ENCODE results near the gene EXOSC3.

EXOSC3 gene

GRCh38 chr9:37801287-37801850, 16.5 kb upstream of the EXOSC3 start:
- Histone ChIP-seq H2AK5ac (ENCODE audit: low read length) (no peak overlapping the region), H3K27ac (ENCODE audit: low read depth, low read length) (peak overlapping the region; percentile 77), H3K4ac (ENCODE audit: low read depth, low read length) (peak overlapping the region; percentile 43), H2BK120ac (ENCODE audit: low read depth, low read length) (no peak overlapping the region), H4K8ac (ENCODE audit: low read depth, low read length) (no peak overlapping the region), H3K18ac (ENCODE audit: low read length) (peak overlapping the region; percentile 22), H3K23ac (ENCODE audit: low read length) (peak overlapping the region; percentile 70), H3K4me2 (ENCODE audit: low read length) (peak overlapping the region; percentile 88), H3K36me3 (ENCODE audit: control insufficient read depth, insufficient read depth, low read length) (no peaks in the 10 kb centered on the region), H2BK5ac (ENCODE audit: low read length) (no peak overlapping the region), H3K4me1 (ENCODE audit: control insufficient read depth, low read depth, low read length) (peaks cover 5% of the 10 kb centered on the region), H3K56ac (ENCODE audit: low read length) (peak overlapping the region; percentile 94), H3K79me2 (ENCODE audit: control insufficient read depth, insufficient read depth, low read length) (peaks cover 8% of the 10 kb centered on the region), H2BK15ac (replicated peaks; ENCODE audit: low read depth) (no peak overlapping the region), H3K4me3 (ENCODE audit: low read length) (peak overlapping the region; percentile 59), H4K5ac (ENCODE audit: low read length) (no peak overlapping the region), H3K9ac (ENCODE audit: low read length) (peak overlapping the region; percentile 74), H3K79me1 (ENCODE audit: low read length) (peaks cover 4% of the 10 kb centered on the region), H3K27me3 (ENCODE audit: insufficient read depth, low read length, poor library complexity) (no peaks in the 10 kb centered on the region)
- no CpG with 5 or more reads among the region's 45 CpGs for WGBS (ENCODE audit: extremely low coverage, insufficient coverage, low lambda C conversion rate)
- DNase-seq = peak; percentile 53

GRCh38 chr9:37800631-37801286, 15.9 kb upstream of the EXOSC3 start, which contains the start of gene DCAF10:
Gene DCAF10 (plus strand): TSS chr9:37800797. CDS start chr9:37800867, 70 bp downstream.
- H3K27ac ChIP-seq (ENCODE audit: low read depth, low read length) = peak within 1 kb of the TSS; percentile 77
- H2BK120ac ChIP-seq (ENCODE audit: low read depth, low read length) = no peak within 1 kb of the TSS
- H3K27me3 ChIP-seq (ENCODE audit: insufficient read depth, low read length, poor library complexity) = no peaks in the 10 kb centered on the region
- no peak within 1 kb of the TSS for H2AK5ac ChIP-seq (ENCODE audit: low read length)
- peak within 1 kb of the TSS; percentile 87 for H3K4me3 ChIP-seq (ENCODE audit: low read length)
- H2BK15ac ChIP-seq (replicated peaks; ENCODE audit: low read depth) = no peak within 1 kb of the TSS
- peak within 1 kb of the TSS; percentile 49 for H3K4ac ChIP-seq (ENCODE audit: low read depth, low read length)
- H3K4me2 ChIP-seq (ENCODE audit: low read length) = peak within 1 kb of the TSS; percentile 88
- peaks cover 5% of the 10 kb centered on the region for H3K4me1 ChIP-seq (ENCODE audit: control insufficient read depth, low read depth, low read length)
- peaks cover 4% of the 10 kb centered on the region for H3K79me1 ChIP-seq (ENCODE audit: low read length)
- H4K8ac ChIP-seq (ENCODE audit: low read depth, low read length) = no peak within 1 kb of the TSS
- DNase-seq = peak; percentile 88
- H3K79me2 ChIP-seq (ENCODE audit: control insufficient read depth, insufficient read depth, low read length) = peaks cover 8% of the 10 kb centered on the region
- WGBS (ENCODE audit: extremely low coverage, insufficient coverage, low lambda C conversion rate) = no CpG with 5 or more reads among the region's 72 CpGs
- no peak within 1 kb of the TSS for H4K5ac ChIP-seq (ENCODE audit: low read length)
- peak within 1 kb of the TSS; percentile 22 for H3K18ac ChIP-seq (ENCODE audit: low read length)
- no peaks in the 10 kb centered on the region for H3K36me3 ChIP-seq (ENCODE audit: control insufficient read depth, insufficient read depth, low read length)
- no peak within 1 kb of the TSS for H2BK5ac ChIP-seq (ENCODE audit: low read length)
- peak within 1 kb of the TSS; percentile 70 for H3K23ac ChIP-seq (ENCODE audit: low read length)
- H3K9ac ChIP-seq (ENCODE audit: low read length) = peak within 1 kb of the TSS; percentile 92
- H3K56ac ChIP-seq (ENCODE audit: low read length) = peak within 1 kb of the TSS; percentile 96

- peaks cover 5% of the 10 kb centered on the region for H3K4me1 ChIP-seq (ENCODE audit: control insufficient read depth, low read depth, low read length)
- no peak overlapping the region for H3K18ac ChIP-seq (ENCODE audit: low read length)
- no peak overlapping the region for H3K4ac ChIP-seq (ENCODE audit: low read depth, low read length)
- no CpG with 5 or more reads among the region's 1 CpG for WGBS (ENCODE audit: extremely low coverage, insufficient coverage, low lambda C conversion rate)
- DNase-seq = no peak
- no peak overlapping the region for H3K9ac ChIP-seq (ENCODE audit: low read length)
- H3K4me2 ChIP-seq (ENCODE audit: low read length) = no peak overlapping the region
- no peak overlapping the region for H2BK120ac ChIP-seq (ENCODE audit: low read depth, low read length)
- H2BK15ac ChIP-seq (replicated peaks; ENCODE audit: low read depth) = no peak overlapping the region
- H3K27me3 ChIP-seq (ENCODE audit: insufficient read depth, low read length, poor library complexity) = no peaks in the 10 kb centered on the region
- H3K4me3 ChIP-seq (ENCODE audit: low read length) = no peak overlapping the region
- no peak overlapping the region for H2AK5ac ChIP-seq (ENCODE audit: low read length)
- H3K36me3 ChIP-seq (ENCODE audit: control insufficient read depth, insufficient read depth, low read length) = no peaks in the 10 kb centered on the region
- no peak overlapping the region for H2BK5ac ChIP-seq (ENCODE audit: low read length)
- H4K5ac ChIP-seq (ENCODE audit: low read length) = no peak overlapping the region
- H3K79me1 ChIP-seq (ENCODE audit: low read length) = peaks cover 4% of the 10 kb centered on the region
- no peak overlapping the region for H3K27ac ChIP-seq (ENCODE audit: low read depth, low read length)
- no peak overlapping the region for H3K23ac ChIP-seq (ENCODE audit: low read length)
- H4K8ac ChIP-seq (ENCODE audit: low read depth, low read length) = no peak overlapping the region
- peaks cover 8% of the 10 kb centered on the region for H3K79me2 ChIP-seq (ENCODE audit: control insufficient read depth, insufficient read depth, low read length)
- no peak overlapping the region for H3K56ac ChIP-seq (ENCODE audit: low read length)
Observed at GRCh38 chr9:37798677-37799076, 13.8 kb upstream of the EXOSC3 start.

GRCh38 chr9:37796232-37796631, 11.4 kb upstream of the EXOSC3 start:
- Histone ChIP-seq H2AK5ac (ENCODE audit: low read length) (no peak overlapping the region), H3K79me2 (ENCODE audit: control insufficient read depth, insufficient read depth, low read length) (no peaks in the 10 kb centered on the region), H3K56ac (ENCODE audit: low read length) (no peak overlapping the region), H3K23ac (ENCODE audit: low read length) (no peak overlapping the region), H2BK120ac (ENCODE audit: low read depth, low read length) (no peak overlapping the region), H3K18ac (ENCODE audit: low read length) (no peak overlapping the region), H3K9ac (ENCODE audit: low read length) (no peak overlapping the region), H3K4ac (ENCODE audit: low read depth, low read length) (no peak overlapping the region), H3K27ac (ENCODE audit: low read depth, low read length) (no peak overlapping the region), H2BK5ac (ENCODE audit: low read length) (no peak overlapping the region), H2BK15ac (replicated peaks; ENCODE audit: low read depth) (no peak overlapping the region), H3K4me2 (ENCODE audit: low read length) (no peak overlapping the region), H3K27me3 (ENCODE audit: insufficient read depth, low read length, poor library complexity) (no peaks in the 10 kb centered on the region), H3K79me1 (ENCODE audit: low read length) (no peaks in the 10 kb centered on the region), H3K4me3 (ENCODE audit: low read length) (no peak overlapping the region), H3K4me1 (ENCODE audit: control insufficient read depth, low read depth, low read length) (no peaks in the 10 kb centered on the region), H4K5ac (ENCODE audit: low read length) (no peak overlapping the region), H3K36me3 (ENCODE audit: control insufficient read depth, insufficient read depth, low read length) (no peaks in the 10 kb centered on the region), H4K8ac (ENCODE audit: low read depth, low read length) (no peak overlapping the region)
- WGBS (ENCODE audit: extremely low coverage, insufficient coverage, low lambda C conversion rate) = no CpG with 5 or more reads among the region's 2 CpGs
- DNase-seq = no peak

- Histone ChIP-seq H3K79me2 (ENCODE audit: control insufficient read depth, insufficient read depth, low read length) (no peaks in the 10 kb centered on the region), H3K9ac (ENCODE audit: low read length) (no peak overlapping the region), H3K23ac (ENCODE audit: low read length) (no peak overlapping the region), H3K56ac (ENCODE audit: low read length) (no peak overlapping the region), H3K4me1 (ENCODE audit: control insufficient read depth, low read depth, low read length) (no peaks in the 10 kb centered on the region), H3K4me3 (ENCODE audit: low read length) (no peak overlapping the region), H3K4me2 (ENCODE audit: low read length) (no peak overlapping the region), H3K18ac (ENCODE audit: low read length) (no peak overlapping the region), H2BK5ac (ENCODE audit: low read length) (no peak overlapping the region), H3K36me3 (ENCODE audit: control insufficient read depth, insufficient read depth, low read length) (no peaks in the 10 kb centered on the region), H2BK15ac (replicated peaks; ENCODE audit: low read depth) (no peak overlapping the region), H2BK120ac (ENCODE audit: low read depth, low read length) (no peak overlapping the region), H3K27me3 (ENCODE audit: insufficient read depth, low read length, poor library complexity) (no peaks in the 10 kb centered on the region), H2AK5ac (ENCODE audit: low read length) (no peak overlapping the region), H4K8ac (ENCODE audit: low read depth, low read length) (no peak overlapping the region), H3K4ac (ENCODE audit: low read depth, low read length) (no peak overlapping the region), H4K5ac (ENCODE audit: low read length) (no peak overlapping the region), H3K27ac (ENCODE audit: low read depth, low read length) (no peak overlapping the region), H3K79me1 (ENCODE audit: low read length) (no peaks in the 10 kb centered on the region)
- WGBS (ENCODE audit: extremely low coverage, insufficient coverage, low lambda C conversion rate) = no CpG with 5 or more reads among the region's 5 CpGs
- no peak for DNase-seq
Observed at GRCh38 chr9:37792122-37792521, 7.3 kb upstream of the EXOSC3 start.

Data from mesendoderm (in vitro differentiated cells).